ENCODE data around the gene SPTBN5. TPM values are rescaled to one million over a fixed set of nuclear protein-coding genes. Genes with fewer than 3 reads are reported as not detected.

The SPTBN5 gene
- total RNA-seq, 1 experiment from 2014 or later = 0.64 TPM

GRCh38 chr15:41905036-41905793, 11.4 kb upstream of the SPTBN5 start:
- TF ChIP-seq, protein P1, sequence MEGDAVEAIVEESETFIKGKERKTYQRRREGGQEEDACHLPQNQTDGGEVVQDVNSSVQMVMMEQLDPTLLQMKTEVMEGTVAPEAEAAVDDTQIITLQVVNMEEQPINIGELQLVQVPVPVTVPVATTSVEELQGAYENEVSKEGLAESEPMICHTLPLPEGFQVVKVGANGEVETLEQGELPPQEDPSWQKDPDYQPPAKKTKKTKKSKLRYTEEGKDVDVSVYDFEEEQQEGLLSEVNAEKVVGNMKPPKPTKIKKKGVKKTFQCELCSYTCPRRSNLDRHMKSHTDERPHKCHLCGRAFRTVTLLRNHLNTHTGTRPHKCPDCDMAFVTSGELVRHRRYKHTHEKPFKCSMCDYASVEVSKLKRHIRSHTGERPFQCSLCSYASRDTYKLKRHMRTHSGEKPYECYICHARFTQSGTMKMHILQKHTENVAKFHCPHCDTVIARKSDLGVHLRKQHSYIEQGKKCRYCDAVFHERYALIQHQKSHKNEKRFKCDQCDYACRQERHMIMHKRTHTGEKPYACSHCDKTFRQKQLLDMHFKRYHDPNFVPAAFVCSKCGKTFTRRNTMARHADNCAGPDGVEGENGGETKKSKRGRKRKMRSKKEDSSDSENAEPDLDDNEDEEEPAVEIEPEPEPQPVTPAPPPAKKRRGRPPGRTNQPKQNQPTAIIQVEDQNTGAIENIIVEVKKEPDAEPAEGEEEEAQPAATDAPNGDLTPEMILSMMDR (IDR thresholded peaks at IDR 0.05; ENCODE audit: unreplicated experiment) = no peak
- intact Hi-C loops (cut with micrococcal nuclease; ENCODE audit: unreplicated experiment) = loop anchor here (10.0 kb wide), 1 partner anchor 90 kb away; no protein-coding TSS in a partner anchor
- Mint-ChIP-seq H3K36me3 (ENCODE audit: insufficient read depth, unreplicated experiment) (peaks cover 6% of the 10 kb centered on the region), H3K4me3 (ENCODE audit: low read depth, unreplicated experiment) (no peak overlapping the region), H3K4me1 (ENCODE audit: low read depth, unreplicated experiment) (no peaks in the 10 kb centered on the region), H3K27me3 (ENCODE audit: unreplicated experiment) (no peaks in the 10 kb centered on the region), H3K27ac (ENCODE audit: unreplicated experiment) (no peak overlapping the region), H3K9me3 (ENCODE audit: low read depth, unreplicated experiment) (peaks cover 3% of the 10 kb centered on the region)
- CTCF ChIA-PET = interaction anchor here (0.5 to 1.4 kb wide), 8 partner anchors 10 to 1266 kb away, joined by 3 to 13 read pairs (median 3); partner anchors contain the start of genes EHD4, MAPKBP1 and PLA2G4B
- no peak for DNase-seq
- no TSS peak for BruUV-seq (replicated peaks)

- DNase-seq = peak; percentile 45
- Mint-ChIP-seq H3K36me3 (ENCODE audit: insufficient read depth, unreplicated experiment) (peaks cover 6% of the 10 kb centered on the region), H3K4me3 (ENCODE audit: low read depth, unreplicated experiment) (no peak overlapping the region), H3K9me3 (ENCODE audit: low read depth, unreplicated experiment) (peaks cover 3% of the 10 kb centered on the region), H3K4me1 (ENCODE audit: low read depth, unreplicated experiment) (no peaks in the 10 kb centered on the region), H3K27ac (ENCODE audit: unreplicated experiment) (no peak overlapping the region), H3K27me3 (ENCODE audit: unreplicated experiment) (no peaks in the 10 kb centered on the region)
- CTCF ChIA-PET = interaction anchor here (0.5 to 1.4 kb wide), 9 partner anchors 9 to 1267 kb away, joined by 3 to 13 read pairs (median 3); partner anchors contain the start of genes EHD4, MAPKBP1 and PLA2G4B
- TF ChIP-seq, protein P1 (IDR thresholded peaks at IDR 0.05; ENCODE audit: unreplicated experiment) = peak; percentile 55
- intact Hi-C loops (cut with micrococcal nuclease; ENCODE audit: unreplicated experiment) = loop anchor here (5.0 to 10.0 kb wide), 2 partner anchors 90 to 132 kb away; partner anchors contain the start of gene MAPKBP1
- BruUV-seq (replicated peaks) = no TSS peak
Observed at GRCh38 chr15:41904541-41905005, 10.7 kb upstream of the SPTBN5 start.

DNA sequence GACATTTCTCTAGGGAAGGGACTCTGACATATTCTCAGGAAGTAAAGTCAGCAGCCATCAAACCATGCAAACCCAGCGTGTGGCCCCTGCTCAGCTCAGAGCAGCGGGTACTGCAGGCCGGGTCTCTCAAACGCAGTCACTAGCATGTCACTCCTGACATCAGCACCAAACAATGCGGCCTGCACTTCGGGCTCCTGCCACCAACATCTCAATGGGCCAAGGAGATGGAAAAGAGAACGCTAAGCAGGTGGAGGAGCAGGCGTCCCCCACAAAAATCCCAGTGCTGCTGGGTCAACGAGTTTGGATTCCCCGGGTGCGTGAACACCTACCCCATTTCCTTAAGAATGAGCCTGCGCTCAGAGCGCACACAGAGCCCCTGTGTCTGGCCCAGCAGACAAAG, 9.9 kb upstream of the SPTBN5 start:
- peaks cover 3% of the 10 kb centered on the region for H3K9me3 Mint-ChIP-seq (ENCODE audit: low read depth, unreplicated experiment)
- no TSS peak for BruUV-seq (replicated peaks)
- no peaks in the 10 kb centered on the region for H3K4me1 Mint-ChIP-seq (ENCODE audit: low read depth, unreplicated experiment)
- no peak for DNase-seq
- TF ChIP-seq, protein P1 (IDR thresholded peaks at IDR 0.05; ENCODE audit: unreplicated experiment) = no peak
- H3K27ac Mint-ChIP-seq (ENCODE audit: unreplicated experiment) = no peak overlapping the region
- H3K36me3 Mint-ChIP-seq (ENCODE audit: insufficient read depth, unreplicated experiment) = peaks cover 6% of the 10 kb centered on the region
- intact Hi-C loops (cut with micrococcal nuclease; ENCODE audit: unreplicated experiment) = loop anchor here (5.0 to 10.0 kb wide), 2 partner anchors 89 to 131 kb away; partner anchors contain the start of gene MAPKBP1
- CTCF ChIA-PET = interaction anchor here (0.9 kb wide), 1 partner anchor 64 kb away, joined by 3 read pairs; no protein-coding TSS in a partner anchor
- no peaks in the 10 kb centered on the region for H3K27me3 Mint-ChIP-seq (ENCODE audit: unreplicated experiment)
- H3K4me3 Mint-ChIP-seq (ENCODE audit: low read depth, unreplicated experiment) = no peak overlapping the region

DNA sequence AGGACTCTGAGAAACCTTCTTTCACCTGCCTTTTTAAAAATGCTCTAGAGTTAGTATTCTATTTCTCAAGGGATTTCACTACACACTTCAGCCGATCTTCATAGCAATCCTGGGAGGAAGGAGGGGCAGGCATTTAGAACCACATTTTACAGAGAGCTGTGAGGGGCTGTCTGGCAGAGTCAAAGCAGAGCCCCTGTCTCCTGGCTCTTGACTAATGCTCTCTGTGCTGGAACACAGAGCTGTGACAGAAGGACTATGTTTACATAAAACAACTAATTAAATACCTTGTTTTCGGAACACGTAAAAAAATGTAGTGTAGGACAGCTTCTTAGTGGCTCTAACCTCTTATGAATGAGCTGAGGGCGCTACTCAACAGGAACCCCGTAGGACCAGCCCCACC, 7.6 kb upstream of the SPTBN5 start:
- no peak overlapping the region for H3K27ac Mint-ChIP-seq (ENCODE audit: unreplicated experiment)
- H3K27me3 Mint-ChIP-seq (ENCODE audit: unreplicated experiment) = no peaks in the 10 kb centered on the region
- CTCF ChIA-PET = no interaction called here
- intact Hi-C loops (cut with micrococcal nuclease; ENCODE audit: unreplicated experiment) = loop anchor here (5.0 to 10.0 kb wide), 2 partner anchors 87 to 129 kb away; partner anchors contain the start of gene MAPKBP1
- no TSS peak for BruUV-seq (replicated peaks)
- TF ChIP-seq, protein P1 (IDR thresholded peaks at IDR 0.05; ENCODE audit: unreplicated experiment) = no peak
- peaks cover 3% of the 10 kb centered on the region for H3K9me3 Mint-ChIP-seq (ENCODE audit: low read depth, unreplicated experiment)
- DNase-seq = no peak
- H3K4me1 Mint-ChIP-seq (ENCODE audit: low read depth, unreplicated experiment) = no peaks in the 10 kb centered on the region
- H3K36me3 Mint-ChIP-seq (ENCODE audit: insufficient read depth, unreplicated experiment) = peaks cover 6% of the 10 kb centered on the region
- H3K4me3 Mint-ChIP-seq (ENCODE audit: low read depth, unreplicated experiment) = no peak overlapping the region
